SKM-1 treated with dmso at 0.1 percent for 144 hours (cell line): ENCODE data around the gene ZNF467.

ENCODE experiments used
- DNase-seq: peaks from one replicate; lab custom pipeline; 2025; ENCODE audit not compliant: unreplicated experiment; lab: John Stamatoyannopoulos, UW

The ZNF467 gene

GRCh38 chr7:149787428-149788299 lies 14.3 kb upstream of the ZNF467 start:
- no peak for DNase-seq

DNA sequence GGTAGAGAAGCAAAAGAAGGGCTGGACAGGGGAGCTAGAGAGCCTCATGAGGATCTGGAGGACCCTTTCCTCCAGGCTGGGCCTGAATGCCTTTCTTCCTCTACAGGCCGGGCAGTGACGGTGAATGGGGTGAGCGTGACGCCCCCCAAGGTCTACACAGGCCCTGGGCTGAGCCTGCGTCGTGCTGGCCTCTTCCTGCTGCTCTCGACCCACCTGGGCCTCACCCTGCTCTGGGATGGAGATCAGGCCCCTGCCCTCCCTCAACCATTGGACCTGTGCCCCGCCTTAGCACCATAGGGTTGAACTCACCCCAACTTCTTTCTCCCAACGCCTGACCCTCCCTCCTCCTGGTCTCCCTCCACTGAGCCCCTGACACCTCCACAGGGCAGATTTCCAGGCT lies 12.6 kb upstream of the ZNF467 start:
- no peak for DNase-seq

GRCh38 chr7:149785402-149785801 lies 12.0 kb upstream of the ZNF467 start:
- DNase-seq = no peak

GRCh38 chr7:149784251-149784608 lies 10.8 kb upstream of the ZNF467 start:
- DNase-seq = no peak

DNA sequence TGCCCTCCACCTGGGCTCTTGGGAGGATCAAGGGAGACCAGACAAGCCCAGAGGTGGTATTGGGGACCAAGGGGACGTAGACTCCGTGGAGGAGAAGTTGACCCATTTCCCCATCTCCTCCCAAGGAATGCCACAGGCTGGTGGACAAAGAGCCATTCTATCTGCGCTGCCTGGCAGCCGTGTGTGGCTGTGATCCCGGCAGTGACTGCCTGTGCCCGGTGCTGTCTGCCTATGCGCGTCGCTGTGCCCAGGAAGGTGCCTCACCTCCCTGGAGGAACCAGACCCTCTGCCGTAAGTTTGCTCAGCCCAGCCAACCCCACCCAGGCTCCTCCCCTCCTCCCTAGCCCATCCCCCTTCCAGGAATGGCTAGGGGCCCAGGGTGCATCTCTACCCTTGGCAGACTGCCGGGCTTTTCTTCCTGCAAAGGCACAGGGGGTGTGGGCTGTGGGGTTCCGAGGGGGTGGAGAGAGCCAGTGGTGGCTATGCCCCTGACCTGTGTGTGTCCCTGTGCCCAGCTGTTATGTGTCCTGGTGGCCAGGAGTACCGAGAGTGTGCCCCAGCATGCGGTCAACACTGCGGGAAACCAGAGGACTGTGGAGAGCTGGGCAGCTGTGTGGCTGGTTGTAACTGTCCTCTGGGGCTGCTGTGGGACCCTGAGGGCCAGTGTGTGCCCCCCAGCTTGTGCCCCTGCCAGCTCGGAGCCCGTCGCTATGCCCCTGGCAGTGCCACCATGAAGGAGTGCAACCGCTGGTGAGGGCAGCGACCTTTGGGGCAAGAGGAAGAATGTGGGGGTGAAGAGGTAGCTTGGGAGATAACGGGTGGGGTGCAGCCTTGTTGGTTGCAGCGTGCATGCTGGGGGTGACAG lies 10.2 kb upstream of the ZNF467 start:
- DNase-seq = no peak

DNA sequence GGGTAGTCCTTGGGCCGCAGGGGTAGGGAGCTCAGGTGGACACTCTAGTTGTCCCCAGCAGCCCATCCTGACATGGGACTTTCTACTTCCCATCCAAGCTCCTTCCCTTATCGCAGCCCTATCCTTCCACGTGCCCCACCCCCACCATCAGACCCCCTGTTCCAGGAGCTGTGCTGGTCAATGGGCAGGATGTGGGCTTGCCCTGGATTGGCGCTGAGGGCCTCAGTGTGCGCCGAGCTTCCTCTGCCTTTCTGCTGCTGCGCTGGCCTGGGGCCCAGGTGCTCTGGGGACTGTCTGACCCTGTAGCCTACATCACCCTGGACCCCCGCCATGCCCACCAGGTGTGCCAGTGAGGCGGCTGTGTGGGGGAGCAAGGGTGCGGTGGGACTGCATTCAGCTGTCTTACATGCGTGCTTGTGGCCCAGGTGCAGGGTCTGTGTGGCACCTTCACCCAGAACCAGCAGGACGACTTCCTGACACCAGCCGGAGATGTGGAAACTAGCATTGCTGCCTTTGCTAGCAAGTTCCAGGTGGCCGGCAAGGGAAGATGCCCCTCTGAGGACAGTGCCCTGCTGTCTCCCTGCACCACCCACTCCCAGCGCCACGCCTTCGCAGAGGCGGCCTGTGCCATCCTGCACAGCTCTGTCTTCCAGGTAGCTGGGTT lies 9.4 kb upstream of the ZNF467 start:
- no peak for DNase-seq

- DNase-seq = no peak
These were observed 8.5 kb upstream of the ZNF467 start for GRCh38 chr7:149781921-149782320.

DNA sequence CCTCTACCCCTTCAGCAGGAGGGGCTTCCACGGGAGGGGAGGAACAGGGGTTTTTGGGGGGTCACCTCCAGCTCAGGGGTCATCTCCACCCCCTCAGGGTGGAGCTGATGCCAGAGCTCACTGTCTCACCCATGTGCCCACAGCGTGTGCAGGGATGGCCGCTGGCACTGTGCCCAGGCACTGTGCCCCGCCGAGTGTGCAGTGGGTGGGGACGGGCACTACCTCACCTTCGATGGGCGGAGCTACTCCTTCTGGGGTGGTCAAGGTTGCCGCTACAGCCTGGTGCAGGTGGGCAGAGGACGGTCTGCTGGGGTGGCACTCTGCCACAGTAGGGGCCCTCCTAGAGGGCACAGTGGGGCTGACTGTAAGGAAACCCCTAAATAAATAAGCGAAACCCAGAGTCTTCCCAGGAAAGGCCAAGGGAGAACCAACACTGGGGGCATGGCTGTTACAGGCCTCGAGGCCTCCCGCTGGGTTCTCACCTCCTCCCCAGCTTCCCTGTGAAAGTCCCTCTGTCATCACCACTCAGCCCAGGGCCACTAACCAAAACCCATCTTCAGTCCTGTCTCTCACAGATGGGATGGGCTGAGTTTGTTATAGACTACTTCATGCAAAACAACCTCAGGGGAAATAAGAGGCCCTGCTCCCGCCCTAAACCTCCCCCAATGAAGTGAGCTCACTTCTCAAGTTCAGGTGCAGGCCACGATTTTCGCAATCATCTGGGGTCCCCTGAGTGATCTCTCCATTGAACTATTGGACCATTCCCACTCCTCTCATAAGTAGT lies 7.4 kb upstream of the ZNF467 start:
- no peak for DNase-seq

- DNase-seq = no peak
These were observed 6.7 kb upstream of the ZNF467 start for GRCh38 chr7:149780056-149780455.

GRCh38 chr7:149779502-149779805 lies 6.1 kb upstream of the ZNF467 start:
- no peak for DNase-seq

- no peak for DNase-seq
These were observed 5.5 kb upstream of the ZNF467 start for GRCh38 chr7:149778696-149779501.

DNA sequence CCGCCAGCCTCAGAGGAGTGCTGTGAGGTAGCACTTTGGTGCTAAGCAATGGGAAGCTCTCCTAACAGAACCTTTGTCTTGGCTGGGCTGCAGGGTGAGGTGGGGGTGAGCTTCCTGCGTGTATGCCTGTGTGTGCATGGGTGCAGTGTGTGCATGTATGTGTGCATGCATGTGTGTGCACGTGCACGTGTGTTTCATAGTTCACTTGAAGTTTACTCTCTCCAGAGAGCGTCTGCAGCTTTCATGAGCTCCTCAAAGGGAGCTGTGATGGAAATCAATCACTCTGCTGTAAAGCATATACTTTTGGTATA lies 4.9 kb upstream of the ZNF467 start:
- DNase-seq = no peak

DNA sequence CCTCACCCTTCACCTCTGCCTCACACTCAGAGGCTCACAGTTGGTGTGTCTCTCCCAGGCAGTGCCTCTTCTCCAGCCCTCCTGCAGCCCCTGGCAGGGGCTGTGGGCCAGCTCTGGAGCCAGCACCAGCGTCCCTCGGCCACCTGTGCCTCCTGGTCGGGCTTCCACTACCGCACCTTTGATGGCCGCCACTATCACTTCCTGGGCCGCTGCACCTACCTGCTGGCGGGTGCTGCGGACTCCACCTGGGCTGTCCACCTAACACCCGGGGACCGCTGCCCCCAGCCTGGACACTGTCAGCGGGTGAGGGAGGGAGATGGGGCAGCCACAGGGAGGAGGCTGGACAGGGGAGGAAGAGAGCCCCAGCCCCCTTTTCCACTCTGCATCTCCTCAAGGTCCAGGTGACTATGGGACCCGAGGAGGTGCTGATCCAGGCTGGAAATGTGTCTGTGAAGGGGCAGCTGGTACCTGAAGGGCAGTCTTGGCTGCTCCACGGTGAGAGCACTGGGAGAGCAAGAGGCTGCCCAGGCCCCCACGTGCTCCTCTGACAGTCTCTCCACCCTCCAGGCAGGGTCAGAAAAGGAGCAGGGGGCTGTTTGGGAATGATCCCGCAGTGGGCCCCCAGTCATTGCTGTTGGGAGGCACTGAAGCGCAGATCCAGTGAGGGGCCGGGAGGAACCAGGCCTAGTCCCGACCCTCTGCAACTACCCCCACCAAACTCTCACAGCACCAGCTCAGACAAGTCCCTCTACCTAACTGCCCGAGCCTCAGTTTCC lies 4.4 kb upstream of the ZNF467 start:
- no peak for DNase-seq

- DNase-seq = no peak
These were observed 3.5 kb upstream of the ZNF467 start for GRCh38 chr7:149776848-149777407.

DNA sequence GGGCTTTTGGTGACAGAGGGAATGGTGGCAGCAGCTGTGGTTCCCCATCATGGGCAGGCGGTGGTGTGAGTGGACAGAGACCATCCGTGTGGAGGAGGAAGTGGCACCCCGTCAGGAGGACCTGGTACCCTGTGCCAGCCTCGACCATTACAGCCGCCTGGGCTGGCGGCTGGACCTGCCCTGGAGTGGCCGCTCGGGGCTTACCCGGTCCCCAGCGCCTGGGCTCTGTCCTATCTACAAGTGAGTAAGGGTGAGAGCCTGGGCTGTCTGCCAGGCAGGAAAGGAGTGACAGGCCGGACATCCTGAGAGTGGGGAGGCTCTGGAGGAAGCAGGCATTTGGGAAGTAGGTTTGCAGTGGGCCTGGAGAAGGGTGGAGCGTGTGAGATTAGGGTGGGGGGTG lies 2.9 kb upstream of the ZNF467 start:
- no peak for DNase-seq

- DNase-seq = no peak
These were observed 1.8 kb upstream of the ZNF467 start for GRCh38 chr7:149775176-149775556.

GRCh38 chr7:149774237-149775175 lies 1.1 kb upstream of the ZNF467 start:
- DNase-seq = no peak

GRCh38 chr7:149772956-149773434 lies 393 bp downstream of the ZNF467 start:
- DNase-seq = no peak
